Stomach (tissue), 4 donors: ENCODE results near the gene ATP6V1B1.

ENCODE experiments used
- CTCF ChIP-seq, 7 experiments: fragments of 450-650 bp in 4 of 7; fragments of 200-600 bp in 3 of 7; sonication (generic) in 3 of 7; IDR thresholded peaks; one replicate each; pipeline ENCODE4 v1.5.1; 2016 to 2019; ENCODE audit warnings: antibody characterized with exemption in 7 of 7, control low read depth in 2 of 7, mild to moderate bottlenecking in 1 of 7
- POLR2A ChIP-seq, 4 donors: fragments of 450-650 bp; IDR thresholded peaks; one replicate each; pipeline ENCODE4 v1.6.1; 2016; ENCODE audit warnings: antibody characterized with exemption in 4 of 4, control low read depth in 2 of 4, mild to moderate bottlenecking in 1 of 4, moderate library complexity in 1 of 4
- POLR2AphosphoS5 ChIP-seq, 3 donors: sonication (generic); formaldehyde crosslinking; IDR thresholded peaks; one replicate each; pipeline ENCODE4 v1.6.1; 2016; ENCODE audit warnings: antibody characterized with exemption in 3 of 3

- TF ChIP-seq POLR2AphosphoS5 (IDR thresholded peaks at IDR 0.05) (no peak), POLR2A (IDR thresholded peaks at IDR 0.05) (no peak), CTCF (IDR thresholded peaks at IDR 0.05) (no peak)
Measured at GRCh38 chr2:70954886-70955285, 19.2 kb downstream of the ATP6V1B1 start.
